H1 (cell line): ENCODE data around the gene TNFRSF13B. TPM values are rescaled to one million over a fixed set of nuclear protein-coding genes. Genes with fewer than 3 reads are reported as not detected.

Experiments
- CTCF ChIA-PET: fragments of 300-600 bp; sonication (Branson Sonifier 250); formaldehyde crosslinking; loops from one replicate; lab custom pipeline; 2021; ENCODE audit not compliant: partially characterized antibody; lab: Charles Lee
- POLR2A ChIA-PET: fragments of 300-600 bp; sonication (Branson Sonifier 250); formaldehyde crosslinking; loops from one replicate; lab custom pipeline; 2021; ENCODE audit warnings: inconsistent platforms; ENCODE audit not compliant: partially characterized antibody; lab: Charles Lee
- DNase-seq, 2 experiments: peaks; one replicate each; pipeline versions ENCODE4 v3.0.0 to v3.0.0-alpha.2; 2010 to 2022; ENCODE audit warnings: low spot score in 2 of 2, low read depth in 1 of 2, mixed read lengths in 1 of 2
- FAIRE-seq: peaks from 2 replicates; lab custom pipeline; 2011; peaks lifted over from hg19 to GRCh38; lab: Jason Lieb, UNC
- H2AFZ ChIP-seq: 2 replicates; pipeline ENCODE4 v1.8.1; 2012; ENCODE audit warnings: low read length, inconsistent platforms
- H2AK5ac ChIP-seq: 2 replicates; pipeline ENCODE4 v1.6.1; 2013; ENCODE audit warnings: low read depth, low read length
- H2BK120ac ChIP-seq: replicated peaks from 2 replicates; pipeline ENCODE3; 2013; ENCODE audit warnings: low read depth, low read length, inconsistent platforms
- H2BK12ac ChIP-seq: 2 replicates; pipeline ENCODE4 v1.6.1; 2013; ENCODE audit warnings: low read depth, low read length
- H2BK15ac ChIP-seq: 2 replicates; pipeline ENCODE4 v1.6.1; 2013; ENCODE audit warnings: low read length
- H2BK20ac ChIP-seq: 2 replicates; pipeline ENCODE4 v1.6.1; 2013; ENCODE audit warnings: low read length
- H2BK5ac ChIP-seq: 2 replicates; pipeline ENCODE4 v1.6.1; 2013; ENCODE audit warnings: low read depth, low read length
- H3K14ac ChIP-seq: 2 replicates; pipeline ENCODE4 v1.6.1; 2013; ENCODE audit warnings: inconsistent platforms; ENCODE audit not compliant: insufficient read length
- H3K18ac ChIP-seq: 2 replicates; pipeline ENCODE4 v1.6.1; 2013; ENCODE audit warnings: low read length; ENCODE audit errors: extremely low read depth
- H3K23ac ChIP-seq: 2 replicates; pipeline ENCODE4 v1.6.1; 2013; ENCODE audit warnings: inconsistent platforms; ENCODE audit not compliant: insufficient read length
- H3K23me2 ChIP-seq: 2 replicates; pipeline ENCODE4 v1.6.1; 2013; ENCODE audit warnings: low read depth, low read length
- H3K27ac ChIP-seq: 2 replicates; pipeline ENCODE4 v1.6.1; 2011; ENCODE audit warnings: low read depth, low read length, inconsistent platforms
- H3K27me3 ChIP-seq, 4 experiments: replicated peaks in 1 of 4; 1 replicate in 1 of 4; 2 replicates in 3 of 4; pipeline versions ENCODE4 v1.6.1 to v1.8.1; 2011 to 2013; ENCODE audit warnings: low read length in 3 of 4, mild to moderate bottlenecking in 3 of 4, inconsistent platforms in 2 of 4, mixed read lengths in 2 of 4, moderate library complexity in 1 of 4; ENCODE audit not compliant: control insufficient read depth in 3 of 4, insufficient read depth in 3 of 4; ENCODE audit errors: extremely low read depth in 1 of 4
- H3K36me3 ChIP-seq, 4 experiments: 2 replicates each; pipeline versions ENCODE4 v1.6.1 to v1.8.1; 2011 to 2013; ENCODE audit warnings: mild to moderate bottlenecking in 4 of 4, low read length in 3 of 4, moderate library complexity in 2 of 4, control low read depth in 1 of 4, inconsistent platforms in 1 of 4; ENCODE audit not compliant: insufficient read depth in 4 of 4, control insufficient read depth in 2 of 4
- H3K4ac ChIP-seq: replicated peaks from 2 replicates; pipeline ENCODE3; 2013; ENCODE audit warnings: low read length, low read depth, mixed read lengths, inconsistent platforms; ENCODE audit not compliant: insufficient read length
- H3K4me1 ChIP-seq, 4 experiments: replicated peaks in 1 of 4; 1 replicate in 1 of 4; 2 replicates in 3 of 4; pipeline versions ENCODE4 v1.6.1 to v1.8.1; 2011 to 2013; ENCODE audit warnings: low read length in 3 of 4, inconsistent platforms in 2 of 4, mixed read lengths in 1 of 4; ENCODE audit not compliant: insufficient read depth in 4 of 4, control insufficient read depth in 3 of 4
- H3K4me2 ChIP-seq, 2 experiments: 2 replicates each; pipeline versions ENCODE4 v1.6.1 to v1.8.1; 2011 to 2013; ENCODE audit warnings: low read depth in 2 of 2, low read length in 2 of 2, control low read depth in 1 of 2, inconsistent platforms in 1 of 2, mild to moderate bottlenecking in 1 of 2; ENCODE audit not compliant: insufficient read depth in 1 of 2
- H3K4me3 ChIP-seq, 4 experiments: fragments of 200-600, 300-600 bp in 1 of 4; sonication (generic), shearing (Covaris generic), sonication (Bioruptor Twin) in 1 of 4; 2 replicates each; pipeline versions ENCODE4 v1.5.1 to v1.8.1; 2011 to 2016; ENCODE audit warnings: low read length in 4 of 4, low read depth in 3 of 4, control low read depth in 2 of 4, inconsistent platforms in 2 of 4, mild to moderate bottlenecking in 2 of 4, mixed read lengths in 1 of 4, moderate library complexity in 1 of 4; ENCODE audit not compliant: insufficient read depth in 2 of 4; ENCODE audit errors: extremely low read depth in 1 of 4
- H3K56ac ChIP-seq: replicated peaks from 2 replicates; pipeline ENCODE3; 2013; ENCODE audit warnings: low read depth, mild to moderate bottlenecking, mixed read lengths, low read length, inconsistent platforms; ENCODE audit not compliant: insufficient read length
- H3K79me1 ChIP-seq: 2 replicates; pipeline ENCODE4 v1.6.1; 2013; ENCODE audit warnings: low read depth, low read length, control low read depth
- H3K79me2 ChIP-seq, 2 experiments: 2 replicates each; pipeline versions ENCODE4 v1.6.1 to v1.8.1; 2012 to 2013; ENCODE audit warnings: low read length in 2 of 2, mild to moderate bottlenecking in 2 of 2, inconsistent platforms in 1 of 2; ENCODE audit not compliant: insufficient read depth in 2 of 2, control insufficient read depth in 1 of 2
- H3K9ac ChIP-seq, 4 experiments: replicated peaks in 1 of 4; 1 replicate in 1 of 4; 2 replicates in 3 of 4; pipeline versions ENCODE4 v1.6.1 to v1.8.1; 2011 to 2013; ENCODE audit warnings: low read depth in 3 of 4, low read length in 3 of 4, control low read depth in 2 of 4, mild to moderate bottlenecking in 2 of 4, moderate library complexity in 2 of 4, inconsistent platforms in 1 of 4; ENCODE audit errors: extremely low read depth in 1 of 4
- H3K9me3 ChIP-seq, 2 experiments: 2 replicates each; pipeline versions ENCODE4 v1.6.1 to v1.8.1; 2012 to 2013; ENCODE audit warnings: mild to moderate bottlenecking in 2 of 2, moderate library complexity in 2 of 2, control low read depth in 1 of 2, inconsistent platforms in 1 of 2, low read depth in 1 of 2, low read length in 1 of 2, mixed read lengths in 1 of 2; ENCODE audit not compliant: insufficient read depth in 2 of 2
- H4K20me1 ChIP-seq, 2 experiments: replicated peaks in 1 of 2; 2 replicates each; pipeline versions ENCODE3 to v1.8.1; 2011 to 2013; ENCODE audit warnings: inconsistent platforms in 2 of 2, low read length in 2 of 2, mild to moderate bottlenecking in 1 of 2; ENCODE audit not compliant: insufficient read depth in 2 of 2, control insufficient read depth in 1 of 2
- H4K5ac ChIP-seq: 2 replicates; pipeline ENCODE4 v1.6.1; 2013; ENCODE audit warnings: low read length, low read depth, mixed read lengths, inconsistent platforms; ENCODE audit not compliant: insufficient read length
- H4K8ac ChIP-seq: 2 replicates; pipeline ENCODE4 v1.8.0; 2013; ENCODE audit warnings: mild to moderate bottlenecking, moderate library complexity, low read length, inconsistent platforms; ENCODE audit not compliant: insufficient read depth; ENCODE audit errors: extremely low read depth
- H4K91ac ChIP-seq: replicated peaks from 2 replicates; pipeline ENCODE3; 2013; ENCODE audit warnings: low read length, mixed read lengths, inconsistent platforms; ENCODE audit not compliant: insufficient read length
- ATF2 ChIP-seq: IDR thresholded peaks from 2 replicates; pipeline ENCODE4 v1.6.1; 2012; ENCODE audit warnings: low read length, inconsistent platforms
- BCL11A ChIP-seq, 2 experiments: IDR thresholded peaks; one replicate each; pipeline ENCODE4 v1.6.1; 2011; ENCODE audit warnings: low read depth in 2 of 2, low read length in 2 of 2, mild to moderate bottlenecking in 2 of 2
- CTBP2 ChIP-seq: IDR thresholded peaks from 2 replicates; pipeline ENCODE4 v1.7.0; 2011; ENCODE audit warnings: borderline replicate concordance, mild to moderate bottlenecking, moderate library complexity, mixed read lengths, low read length; ENCODE audit not compliant: insufficient read depth, insufficient read length
- JUN ChIP-seq: IDR thresholded peaks from 2 replicates; pipeline ENCODE4 v1.6.1; 2011; ENCODE audit warnings: low read depth, mild to moderate bottlenecking, improper control_type of control experiment, low read length
- NRF1 ChIP-seq: IDR thresholded peaks from 2 replicates; pipeline ENCODE4 v1.6.1; 2011; ENCODE audit warnings: mild to moderate bottlenecking, low read depth, low read length, improper control_type of control experiment
- SP1 ChIP-seq: IDR thresholded peaks from 2 replicates; pipeline ENCODE4 v1.6.1; 2011; ENCODE audit warnings: low read depth, low read length
- TCF12 ChIP-seq: IDR thresholded peaks from 2 replicates; pipeline ENCODE4 v1.6.1; 2011; ENCODE audit warnings: low read depth, mild to moderate bottlenecking, low read length
- WGBS, 2 experiments: shearing (Covaris generic) in 1 of 2; methylation state at CpG; one replicate each; pipeline versions ENCODE4 v1.1.6 to v1.1.7; 2013 to 2015; ENCODE audit warnings: low lambda C conversion rate in 2 of 2, mixed read lengths in 2 of 2, inconsistent platforms in 1 of 2, low coverage in 1 of 2, missing lambda C conversion rate in 1 of 2; ENCODE audit not compliant: insufficient replicate concordance in 2 of 2, insufficient coverage in 1 of 2, insufficient read length in 1 of 2; ENCODE audit errors: extremely low coverage in 1 of 2, missing lambda C conversion rate in 1 of 2; 5-methylcytosine and 5-hydroxymethylcytosine counted together
- polyA plus RNA-seq, 7 experiments: library from polyadenylated mRNA; depleted of rRNA in 3 of 7; stranded (reverse) in 5 of 7; unstranded in 2 of 7; fragments of >200 nt in 5 of 7; fragments of 200-250 nt in 2 of 7; gene quantifications; 1 replicate in 5 of 7; 2 replicates in 1 of 7; 4 replicates in 1 of 7; pipeline versions ENCODE4 v1.2.1 to v1.2.3, GENCODE V29; 2011 to 2013; ENCODE audit warnings: missing spikeins in 2 of 7, mixed read lengths in 2 of 7
- total RNA-seq: library from RNA; stranded (reverse); fragmentation: NEBNext Ultra II Directional; extraction: Animal tissue kit (Norgen Biotek cat#: 25700); gene quantifications from 2 replicates; pipeline ENCODE4 v1.2.1, GENCODE V29; 2021

Gene TNFRSF13B
- total and polyA plus RNA-seq, 2 of the 8 experiments (the other 6 are each of a cell fraction or from before 2014, with no cell fraction given): not detected

DNA sequence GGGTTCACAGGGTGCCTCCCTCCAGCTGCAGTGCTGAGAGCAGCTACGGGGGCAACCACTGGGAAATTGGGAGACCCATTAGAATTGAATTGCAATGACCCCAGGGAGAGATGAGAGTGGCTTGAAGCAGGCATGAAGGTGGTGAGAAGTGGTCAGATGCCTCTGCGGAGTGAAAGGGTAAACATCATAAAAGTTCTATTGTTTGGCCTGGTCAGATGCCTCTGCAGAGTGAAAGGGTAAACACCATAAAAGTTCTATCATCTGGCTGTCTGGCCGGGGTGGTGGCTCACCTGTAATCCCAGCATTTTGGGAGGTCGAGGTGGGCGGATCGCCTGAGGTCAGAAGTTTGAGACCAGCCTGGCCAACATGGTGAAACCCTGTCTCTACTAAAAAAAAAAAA lies 53.5 kb downstream of the TNFRSF13B start:
- DNase-seq (no peak), FAIRE-seq (no peak)
- CTCF ChIA-PET: no interaction called here
- no peak for TF ChIP-seq ATF2
- TF ChIP-seq CTBP2: no peak
- TF ChIP-seq JUN: no peak
- TF ChIP-seq TCF12: no peak
- TF ChIP-seq BCL11A (IDR thresholded peaks at IDR 0.05; ENCODE audit: low read depth in 2 of 2, low read length in 2 of 2): no peak
- no peak for TF ChIP-seq SP1
- TF ChIP-seq NRF1: no peak
- Histone ChIP-seq H3K4me3 (no peak overlapping the region), H3K4ac (no peak overlapping the region), H3K79me1 (no peaks in the 10 kb centered on the region), H3K27ac (no peak overlapping the region), H4K8ac (no peak overlapping the region), H3K4me2 (no peak overlapping the region), H3K27me3 (no peaks in the 10 kb centered on the region), H3K4me1 (peaks cover 0 to 4% (median 0%) of the 10 kb centered on the region in 4 experiments; a peak in 1 of 7 replicates), H4K20me1 (no peaks in the 10 kb centered on the region), H3K23ac (no peak overlapping the region), H3K9ac (no peak overlapping the region), H3K56ac (no peak overlapping the region), H2BK20ac (no peak overlapping the region), H2AFZ (no peak overlapping the region), H4K91ac (no peak overlapping the region), H3K14ac (no peak overlapping the region), H2BK5ac (no peak overlapping the region), H3K23me2 (no peaks in the 10 kb centered on the region), H3K9me3 (no peaks in the 10 kb centered on the region), H3K79me2 (no peaks in the 10 kb centered on the region), H4K5ac (no peak overlapping the region), H2BK15ac (no peak overlapping the region), H2AK5ac (no peak overlapping the region), H3K36me3 (no peaks in the 10 kb centered on the region), H3K18ac (no peak overlapping the region), H2BK120ac (no peak overlapping the region), H2BK12ac (no peak overlapping the region)
- WGBS, 2 experiments: 97% methylated on average over 3 of the region's 6 CpGs; no CpG with 5 or more reads in 1 of the 2 experiments
- POLR2A ChIA-PET: no interaction called here
